ENCODE measurements around the gene FARP2. TPM values are rescaled to one million over a fixed set of nuclear protein-coding genes. Genes with fewer than 3 reads are reported as not detected.

FARP2 gene
- total and polyA plus RNA-seq, 11 donors: 7.9 to 31.8 (median 20.1) TPM

DNA sequence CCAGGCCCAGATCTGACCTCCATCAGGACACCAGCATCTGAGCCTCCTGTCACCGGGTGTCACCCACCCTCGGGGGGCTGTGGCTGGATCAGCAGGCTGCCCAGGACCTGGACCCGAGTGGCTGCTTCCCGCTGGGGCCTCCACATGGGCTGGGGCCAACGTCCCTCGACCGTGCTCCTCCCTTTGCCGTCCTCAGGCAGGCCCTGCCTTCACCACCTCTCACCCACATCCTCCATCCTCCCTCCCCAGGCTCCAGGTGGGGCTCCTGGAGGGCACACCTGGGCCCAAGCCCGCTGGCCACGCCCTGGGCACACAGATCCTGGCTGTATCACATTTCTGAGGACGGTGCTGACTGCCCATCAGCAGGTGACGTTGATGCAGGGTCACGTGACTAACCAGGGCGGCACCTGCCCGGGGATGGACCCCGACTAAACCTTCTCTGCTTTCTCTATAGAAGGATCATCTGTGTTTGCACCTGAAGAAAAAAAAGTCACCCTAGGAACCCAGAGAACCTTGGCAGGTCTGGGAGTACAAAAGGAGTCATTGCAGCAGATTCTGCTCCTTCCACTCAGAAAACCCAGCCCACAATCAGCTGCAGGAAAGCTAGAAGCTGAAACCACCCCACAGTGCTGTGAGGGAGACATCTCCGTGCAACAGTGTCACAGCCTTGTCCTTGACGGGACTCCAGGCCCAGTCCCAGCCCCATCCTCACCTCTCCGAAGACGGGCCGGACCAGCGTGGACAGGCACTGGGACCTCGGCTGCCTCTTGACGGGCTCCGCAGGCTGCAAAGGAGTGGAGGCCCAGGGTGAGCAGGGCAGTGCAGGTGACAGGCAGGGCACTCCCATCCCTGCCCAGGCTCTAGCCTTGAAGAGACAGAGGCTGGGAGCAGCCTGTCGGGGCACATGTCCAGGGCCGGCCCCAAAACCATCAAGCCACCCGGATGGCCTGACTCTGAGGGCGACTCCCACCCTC, 141.1 kb downstream of the FARP2 start:
- intact Hi-C loops (cut with DNase I): no loop called here
- H3K4me1 ChIP-seq: no peaks in the 10 kb centered on the region
- WGBS, 4 donors: 91 to 93% (median 92%) methylated on average over 17 to 29 of the region's 29 CpGs
- peaks cover 2 to 92% (median 73%) of the 10 kb centered on the region in 9 donors for H3K36me3 ChIP-seq
- ATAC-seq: peak in 1 of 4 donors; percentile 2
- no peak for TF ChIP-seq POLR2A (IDR thresholded peaks at IDR 0.05)
- TF ChIP-seq, protein P1, sequence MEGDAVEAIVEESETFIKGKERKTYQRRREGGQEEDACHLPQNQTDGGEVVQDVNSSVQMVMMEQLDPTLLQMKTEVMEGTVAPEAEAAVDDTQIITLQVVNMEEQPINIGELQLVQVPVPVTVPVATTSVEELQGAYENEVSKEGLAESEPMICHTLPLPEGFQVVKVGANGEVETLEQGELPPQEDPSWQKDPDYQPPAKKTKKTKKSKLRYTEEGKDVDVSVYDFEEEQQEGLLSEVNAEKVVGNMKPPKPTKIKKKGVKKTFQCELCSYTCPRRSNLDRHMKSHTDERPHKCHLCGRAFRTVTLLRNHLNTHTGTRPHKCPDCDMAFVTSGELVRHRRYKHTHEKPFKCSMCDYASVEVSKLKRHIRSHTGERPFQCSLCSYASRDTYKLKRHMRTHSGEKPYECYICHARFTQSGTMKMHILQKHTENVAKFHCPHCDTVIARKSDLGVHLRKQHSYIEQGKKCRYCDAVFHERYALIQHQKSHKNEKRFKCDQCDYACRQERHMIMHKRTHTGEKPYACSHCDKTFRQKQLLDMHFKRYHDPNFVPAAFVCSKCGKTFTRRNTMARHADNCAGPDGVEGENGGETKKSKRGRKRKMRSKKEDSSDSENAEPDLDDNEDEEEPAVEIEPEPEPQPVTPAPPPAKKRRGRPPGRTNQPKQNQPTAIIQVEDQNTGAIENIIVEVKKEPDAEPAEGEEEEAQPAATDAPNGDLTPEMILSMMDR (IDR thresholded peaks at IDR 0.05): no peak
- H3K4me3 ChIP-seq: no peak overlapping the region
- H3K27ac ChIP-seq: no peak overlapping the region
- no peaks in the 10 kb centered on the region for H3K27me3 ChIP-seq
- H3K9me3 ChIP-seq: no peaks in the 10 kb centered on the region
- DNase-seq: no peak

DNA sequence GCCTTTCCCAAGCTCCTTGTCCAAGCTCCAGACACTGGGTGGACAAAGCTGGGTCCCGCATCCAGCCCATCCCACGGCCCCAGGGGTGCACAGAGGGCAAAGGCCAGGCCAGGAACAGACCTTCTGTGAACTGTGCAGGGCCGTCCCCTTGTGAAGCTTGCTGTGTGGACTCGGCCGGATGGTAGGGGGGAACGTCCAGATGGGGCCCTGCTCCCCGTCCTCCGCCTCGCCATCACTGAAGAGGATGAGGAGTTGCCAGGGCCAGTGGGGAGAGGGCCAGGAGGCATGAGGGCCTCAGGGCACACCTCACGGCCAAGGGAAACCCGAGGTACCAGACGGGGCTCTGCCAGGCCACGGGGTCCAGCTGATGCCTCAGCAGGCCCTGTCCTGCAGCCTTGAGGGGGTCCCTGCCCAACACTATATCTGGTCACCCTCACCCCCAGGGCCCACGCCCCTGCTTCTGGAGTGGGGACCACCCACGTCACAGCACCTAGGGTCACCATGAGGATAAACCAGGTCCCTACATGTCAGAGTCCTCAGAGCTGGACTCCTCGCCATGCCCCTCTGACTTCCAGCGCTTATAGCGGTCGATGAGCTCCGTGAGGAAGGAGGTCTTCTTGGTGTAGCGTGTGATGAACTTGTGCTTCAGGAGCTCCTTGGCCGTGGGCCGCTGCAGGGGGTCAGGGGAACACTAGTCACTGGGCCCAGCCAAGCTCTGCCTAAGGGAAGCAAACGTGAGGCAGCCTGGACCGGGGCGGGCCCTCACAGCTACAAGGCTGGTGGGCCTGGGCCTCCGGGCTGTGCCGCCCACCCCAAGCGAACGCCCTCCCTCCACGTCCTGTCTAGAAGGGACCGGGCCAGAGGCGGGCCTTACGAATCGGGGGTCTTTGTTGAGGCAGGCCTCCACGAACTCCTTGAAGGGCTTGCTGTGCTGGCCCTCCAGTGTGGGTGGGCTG, 142.3 kb downstream of the FARP2 start:
- ATAC-seq: peak in 1 of 4 donors; percentile 10
- TF ChIP-seq, protein P1 (IDR thresholded peaks at IDR 0.05): no peak
- TF ChIP-seq POLR2A (IDR thresholded peaks at IDR 0.05): no peak
- no peak for DNase-seq
- H3K4me3 ChIP-seq: no peak overlapping the region
- intact Hi-C loops (cut with DNase I): no loop called here
- no peaks in the 10 kb centered on the region for H3K9me3 ChIP-seq
- no peak overlapping the region for H3K27ac ChIP-seq
- no peaks in the 10 kb centered on the region for H3K4me1 ChIP-seq
- no peaks in the 10 kb centered on the region for H3K27me3 ChIP-seq
- WGBS, 4 donors: 94 to 95% (median 95%) methylated on average over 24 to 36 of the region's 36 CpGs
- H3K36me3 ChIP-seq: peaks cover 2 to 81% (median 66%) of the 10 kb centered on the region in 9 donors

DNA sequence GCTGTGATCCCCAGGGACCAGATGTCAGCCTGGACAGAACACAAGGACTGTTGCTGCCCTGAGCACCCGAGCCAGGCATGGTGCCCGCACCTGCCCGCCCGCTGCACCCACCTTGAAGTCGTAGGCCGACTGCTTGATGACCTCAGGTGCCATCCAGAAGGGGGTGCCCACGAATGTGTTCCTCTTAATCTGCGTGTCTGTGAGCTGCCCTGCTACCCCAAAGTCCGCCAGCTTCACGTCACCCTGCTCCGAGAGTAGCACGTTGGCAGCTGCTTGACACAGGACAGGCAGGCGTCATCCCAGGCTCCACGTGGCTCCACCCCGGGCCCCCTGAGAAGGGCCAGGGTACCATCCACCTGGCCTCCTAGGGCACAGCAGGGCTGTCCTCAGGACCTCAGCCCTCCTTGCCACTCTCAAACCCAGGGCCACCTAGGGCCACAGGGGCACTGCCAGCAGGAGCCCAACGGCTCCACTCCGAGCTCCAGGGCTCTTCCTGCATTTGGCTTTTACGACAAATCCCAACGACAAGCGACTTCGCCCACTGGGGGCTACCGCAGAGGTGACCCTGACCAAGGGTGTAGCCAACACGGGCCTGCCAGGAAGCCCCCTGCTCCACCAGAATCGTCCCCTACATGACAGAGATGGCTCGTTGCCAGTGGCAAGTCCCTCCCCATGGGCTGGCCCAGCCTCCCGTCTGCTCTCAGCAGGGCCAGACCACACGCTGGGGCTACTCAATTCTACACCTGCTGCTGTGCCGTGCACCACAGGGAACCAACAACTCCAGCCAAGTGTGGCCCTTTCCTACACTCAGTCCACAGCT, 143.3 kb downstream of the FARP2 start:
- intact Hi-C loops (cut with DNase I): no loop called here
- Histone ChIP-seq H3K27ac (no peak overlapping the region), H3K27me3 (no peaks in the 10 kb centered on the region), H3K4me1 (peaks cover 0 to 6% (median 0%) of the 10 kb centered on the region in 12 donors), H3K9me3 (no peaks in the 10 kb centered on the region), H3K36me3 (peaks cover 2 to 79% (median 60%) of the 10 kb centered on the region in 9 donors), H3K4me3 (no peak overlapping the region)
- TF ChIP-seq, protein P1 (IDR thresholded peaks at IDR 0.05): no peak
- TF ChIP-seq POLR2A (IDR thresholded peaks at IDR 0.05): no peak
- no peak for ATAC-seq
- WGBS, 4 donors: 81 to 88% (median 84%) methylated on average over 17 to 28 of the region's 28 CpGs
- DNase-seq: no peak

Data from heart left ventricle (tissue), 16 donors.